AG09319 (cell line): ENCODE measurements around the gene CDH4.

Experiments used
- DNase-seq: peaks from one replicate; pipeline ENCODE4 v3.0.0-alpha.2; 2010; ENCODE audit warnings: low read depth; ENCODE audit errors: extremely low read depth
- CTCF ChIP-seq: IDR thresholded peaks from 2 replicates; pipeline ENCODE4 v1.5.1; 2011; ENCODE audit warnings: low read depth, mild to moderate bottlenecking, inconsistent platforms, low read length, moderate library complexity

Gene CDH4

GRCh38 chr20:61972636-61973508 is 720.8 kb downstream of the CDH4 start:
- DNase-seq = no peak
- no peak for TF ChIP-seq CTCF

- TF ChIP-seq CTCF = no peak
Observed at GRCh38 chr20:61973515-61974356, 721.7 kb downstream of the CDH4 start.

GRCh38 chr20:61974357-61974665 is 722.2 kb downstream of the CDH4 start:
- no peak for TF ChIP-seq CTCF
- no peak for DNase-seq

More at GRCh38 chr20:61973515-61974356, 721.7 kb downstream of the CDH4 start:
- no peak for DNase-seq

GRCh38 chr20:61975407-61976129 is 723.5 kb downstream of the CDH4 start:
- TF ChIP-seq CTCF = no peak
- DNase-seq = no peak

GRCh38 chr20:61976263-61976643 is 724.2 kb downstream of the CDH4 start:
- no peak for DNase-seq
- TF ChIP-seq CTCF = no peak

- DNase-seq = no peak
- no peak for TF ChIP-seq CTCF
Observed at GRCh38 chr20:61976644-61977418, 724.8 kb downstream of the CDH4 start.
